Measurements from ENCODE around the gene CCDC60.

GRCh38 chr12:119500209-119500608 lies 165.7 kb downstream of the CCDC60 start:
- no peak for TF ChIP-seq CTCF (IDR thresholded peaks at IDR 0.05)
- TF ChIP-seq POLR2A (IDR thresholded peaks at IDR 0.05) = no peak

Measured in lower leg skin (tissue), 3 donors.